ENCODE data around the gene EXD2.

Gene EXD2

DNA sequence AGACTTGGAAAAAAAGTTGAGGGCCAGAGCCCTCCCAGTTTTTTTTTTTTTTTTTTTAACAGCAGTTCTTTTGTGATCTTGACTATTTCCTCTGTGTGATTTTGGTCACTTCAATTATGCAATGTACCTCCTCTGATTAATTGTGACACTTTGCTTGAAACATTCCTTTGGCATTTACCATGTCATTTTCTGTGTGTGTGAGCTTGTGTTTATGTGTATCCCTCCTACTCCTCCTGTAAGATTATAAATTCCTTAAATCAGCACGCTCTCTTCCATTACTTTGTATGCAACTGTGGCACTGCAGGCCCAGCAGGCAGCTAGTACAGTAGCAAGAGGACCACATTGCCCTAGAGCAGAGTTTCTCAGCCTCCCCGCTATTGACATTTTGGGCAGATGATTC is 35.4 kb downstream of the EXD2 start:
- no peak for DNase-seq (ENCODE audit: insufficient read length, low spot score)
- no peak for FAIRE-seq
- TF ChIP-seq, protein P1, sequence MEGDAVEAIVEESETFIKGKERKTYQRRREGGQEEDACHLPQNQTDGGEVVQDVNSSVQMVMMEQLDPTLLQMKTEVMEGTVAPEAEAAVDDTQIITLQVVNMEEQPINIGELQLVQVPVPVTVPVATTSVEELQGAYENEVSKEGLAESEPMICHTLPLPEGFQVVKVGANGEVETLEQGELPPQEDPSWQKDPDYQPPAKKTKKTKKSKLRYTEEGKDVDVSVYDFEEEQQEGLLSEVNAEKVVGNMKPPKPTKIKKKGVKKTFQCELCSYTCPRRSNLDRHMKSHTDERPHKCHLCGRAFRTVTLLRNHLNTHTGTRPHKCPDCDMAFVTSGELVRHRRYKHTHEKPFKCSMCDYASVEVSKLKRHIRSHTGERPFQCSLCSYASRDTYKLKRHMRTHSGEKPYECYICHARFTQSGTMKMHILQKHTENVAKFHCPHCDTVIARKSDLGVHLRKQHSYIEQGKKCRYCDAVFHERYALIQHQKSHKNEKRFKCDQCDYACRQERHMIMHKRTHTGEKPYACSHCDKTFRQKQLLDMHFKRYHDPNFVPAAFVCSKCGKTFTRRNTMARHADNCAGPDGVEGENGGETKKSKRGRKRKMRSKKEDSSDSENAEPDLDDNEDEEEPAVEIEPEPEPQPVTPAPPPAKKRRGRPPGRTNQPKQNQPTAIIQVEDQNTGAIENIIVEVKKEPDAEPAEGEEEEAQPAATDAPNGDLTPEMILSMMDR (IDR thresholded peaks at IDR 0.05; ENCODE audit: insufficient read depth, missing control alignments): no peak

DNA sequence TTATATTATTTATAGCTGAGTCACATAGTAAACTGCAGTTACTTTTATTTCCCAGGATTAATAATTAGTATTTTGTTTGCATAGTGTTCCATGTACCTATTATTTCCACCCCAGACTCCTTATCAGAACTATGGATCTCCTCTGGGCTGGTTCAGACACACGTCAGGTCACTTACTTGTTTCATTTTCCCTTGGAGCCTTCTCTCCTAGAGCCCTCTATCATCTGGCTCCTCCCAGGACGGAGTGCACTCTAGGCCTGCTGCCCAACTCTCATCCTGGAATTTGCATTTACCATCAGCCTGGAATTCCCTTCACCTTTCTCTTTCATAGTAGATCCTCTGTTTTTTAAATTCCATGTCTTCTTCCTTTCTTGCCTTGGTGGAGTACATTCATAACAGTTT is 40.2 kb downstream of the EXD2 start:
- no peak for DNase-seq (ENCODE audit: insufficient read length, low spot score)
- FAIRE-seq: no peak
- TF ChIP-seq, protein P1 (IDR thresholded peaks at IDR 0.05; ENCODE audit: insufficient read depth, missing control alignments): no peak

DNA sequence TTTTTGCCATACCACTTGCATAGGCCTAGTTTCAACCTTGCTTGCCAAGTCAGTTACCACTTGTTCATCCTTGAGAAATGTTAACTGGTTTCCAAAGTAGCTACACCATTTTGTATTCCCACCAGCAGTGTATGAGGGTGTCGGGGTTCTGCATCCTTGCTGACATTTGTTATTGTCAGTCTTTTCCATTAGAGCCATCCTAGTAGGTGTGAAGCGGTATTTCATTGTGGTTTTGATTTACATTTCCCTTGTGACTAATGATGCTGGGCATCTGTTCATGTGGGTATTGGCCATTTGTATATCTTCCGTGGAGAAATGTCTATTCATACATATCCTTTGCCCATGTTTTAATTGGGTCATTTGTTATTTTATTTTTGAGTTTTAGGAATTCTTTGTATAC is 41.1 kb downstream of the EXD2 start:
- DNase-seq (ENCODE audit: insufficient read length, low spot score) (no peak), FAIRE-seq (no peak)
- TF ChIP-seq, protein P1 (IDR thresholded peaks at IDR 0.05; ENCODE audit: insufficient read depth, missing control alignments): no peak

DNA sequence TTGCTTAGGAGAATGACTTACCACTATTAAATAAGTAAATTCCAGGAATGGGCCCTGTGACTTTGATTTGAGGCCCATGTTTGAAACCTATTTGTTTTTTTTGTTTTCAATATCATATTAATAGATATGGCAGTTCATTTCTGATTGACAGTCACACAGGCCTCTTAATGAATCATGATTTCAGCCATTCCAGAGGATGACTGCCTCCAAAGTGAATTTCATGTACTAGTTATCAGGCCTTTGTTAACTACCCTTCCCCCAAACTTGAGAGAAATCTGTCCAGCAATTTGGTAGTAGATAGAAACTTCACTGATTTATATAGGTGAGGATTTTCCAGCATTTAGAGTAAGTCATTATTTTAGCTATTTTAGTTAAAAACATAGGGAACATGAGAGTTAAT is 42.8 kb downstream of the EXD2 start:
- FAIRE-seq: no peak
- DNase-seq (ENCODE audit: insufficient read length, low spot score): no peak
- TF ChIP-seq, protein P1 (IDR thresholded peaks at IDR 0.05; ENCODE audit: insufficient read depth, missing control alignments): no peak

DNA sequence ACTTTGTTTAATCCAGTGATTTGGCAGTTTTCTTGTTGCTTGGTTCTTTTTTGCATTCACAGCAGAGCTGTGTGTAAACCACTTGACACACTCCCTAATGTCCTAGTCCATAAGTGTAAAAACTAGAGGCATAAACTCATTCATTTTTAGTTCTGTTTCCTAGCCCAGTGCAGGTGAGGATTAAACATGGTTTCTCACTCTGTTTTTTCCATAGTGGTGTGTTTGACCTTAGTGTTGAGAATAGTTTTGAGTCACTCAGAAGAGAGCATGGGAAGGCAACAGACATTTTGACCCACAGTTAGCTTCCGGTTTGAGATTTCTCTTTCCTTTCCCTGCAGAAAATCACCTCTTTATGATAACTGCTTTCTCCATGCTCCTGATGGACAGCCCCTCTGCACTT is 44.4 kb downstream of the EXD2 start:
- TF ChIP-seq, protein P1 (IDR thresholded peaks at IDR 0.05; ENCODE audit: insufficient read depth, missing control alignments): no peak
- no peak for FAIRE-seq
- no peak for DNase-seq (ENCODE audit: insufficient read length, low spot score)

DNA sequence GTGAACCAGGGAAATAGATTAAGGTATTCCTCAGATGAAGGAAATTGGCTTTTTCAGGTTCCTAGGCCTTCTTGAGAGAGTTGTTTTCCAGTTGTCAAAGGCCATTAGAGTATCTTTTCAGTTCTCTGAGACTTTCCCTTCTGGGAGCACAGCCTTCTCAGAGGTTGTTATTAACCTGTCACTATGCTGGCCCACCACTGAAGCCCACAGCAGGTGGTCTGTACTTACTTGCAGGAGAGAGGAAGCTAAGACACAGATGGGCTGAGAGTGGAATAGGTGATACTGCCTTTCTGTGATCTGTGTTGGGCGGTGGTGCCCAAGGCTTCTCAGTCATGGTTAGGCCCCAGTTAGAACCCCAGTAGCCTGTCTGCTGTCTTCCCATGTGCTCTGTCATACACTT is 45.8 kb downstream of the EXD2 start:
- TF ChIP-seq, protein P1 (IDR thresholded peaks at IDR 0.05; ENCODE audit: insufficient read depth, missing control alignments): no peak
- no peak for DNase-seq (ENCODE audit: insufficient read length, low spot score)
- no peak for FAIRE-seq

DNA sequence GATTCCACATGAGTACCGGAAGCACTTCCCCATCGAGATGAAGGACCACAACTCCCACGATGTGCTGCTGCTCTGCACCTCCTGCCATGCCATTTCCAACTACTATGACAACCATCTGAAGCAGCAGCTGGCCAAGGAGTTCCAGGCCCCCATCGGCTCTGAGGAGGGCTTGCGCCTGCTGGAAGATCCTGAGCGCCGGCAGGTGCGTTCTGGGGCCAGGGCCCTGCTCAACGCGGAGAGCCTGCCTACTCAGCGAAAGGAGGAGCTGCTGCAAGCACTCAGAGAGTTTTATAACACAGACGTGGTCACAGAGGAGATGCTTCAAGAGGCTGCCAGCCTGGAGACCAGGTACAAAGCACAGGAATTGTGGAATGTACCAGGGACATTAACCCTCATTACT is 46.3 kb downstream of the EXD2 start:
- TF ChIP-seq, protein P1 (IDR thresholded peaks at IDR 0.05; ENCODE audit: insufficient read depth, missing control alignments): no peak
- DNase-seq (ENCODE audit: insufficient read length, low spot score) (no peak), FAIRE-seq (no peak)
